Activated naive CD8-positive, alpha-beta T cell treated with anti-CD3 and anti-CD28 coated beads for 36 hours (primary cell): ENCODE data around the gene AXIN1. TPM values are rescaled to one million over a fixed set of nuclear protein-coding genes. Genes with fewer than 3 reads are reported as not detected.

Experiments used
- DNase-seq: peaks from one replicate; pipeline ENCODE4 v3.0.0; 2021
- H3K27ac Mint-ChIP-seq: one replicate; pipeline ENCODE4 v1.8.0; 2022; ENCODE audit warnings: mild to moderate bottlenecking, moderate library complexity, mixed read lengths
- H3K27me3 Mint-ChIP-seq: one replicate; pipeline ENCODE4 v1.8.0; 2022; ENCODE audit warnings: mild to moderate bottlenecking, mixed read lengths
- H3K36me3 Mint-ChIP-seq: one replicate; pipeline ENCODE4 v1.8.0; 2021; ENCODE audit warnings: mild to moderate bottlenecking, mixed read lengths
- H3K4me1 Mint-ChIP-seq: one replicate; pipeline ENCODE4 v1.8.0; 2021; ENCODE audit warnings: mixed read lengths
- H3K4me3 Mint-ChIP-seq: one replicate; pipeline ENCODE4 v1.8.0; 2022; ENCODE audit warnings: mild to moderate bottlenecking, moderate library complexity, mixed read lengths
- H3K9me3 Mint-ChIP-seq: one replicate; pipeline ENCODE4 v1.8.0; 2022; ENCODE audit warnings: mixed read lengths
- total RNA-seq, 2 experiments: library from RNA; stranded (reverse); gene quantifications; one replicate each; pipeline ENCODE4 v1.2.3, GENCODE V29; 2021

Gene AXIN1
- total RNA-seq, 2 experiments from 2014 or later: 23.9 to 24.6 TPM

DNA sequence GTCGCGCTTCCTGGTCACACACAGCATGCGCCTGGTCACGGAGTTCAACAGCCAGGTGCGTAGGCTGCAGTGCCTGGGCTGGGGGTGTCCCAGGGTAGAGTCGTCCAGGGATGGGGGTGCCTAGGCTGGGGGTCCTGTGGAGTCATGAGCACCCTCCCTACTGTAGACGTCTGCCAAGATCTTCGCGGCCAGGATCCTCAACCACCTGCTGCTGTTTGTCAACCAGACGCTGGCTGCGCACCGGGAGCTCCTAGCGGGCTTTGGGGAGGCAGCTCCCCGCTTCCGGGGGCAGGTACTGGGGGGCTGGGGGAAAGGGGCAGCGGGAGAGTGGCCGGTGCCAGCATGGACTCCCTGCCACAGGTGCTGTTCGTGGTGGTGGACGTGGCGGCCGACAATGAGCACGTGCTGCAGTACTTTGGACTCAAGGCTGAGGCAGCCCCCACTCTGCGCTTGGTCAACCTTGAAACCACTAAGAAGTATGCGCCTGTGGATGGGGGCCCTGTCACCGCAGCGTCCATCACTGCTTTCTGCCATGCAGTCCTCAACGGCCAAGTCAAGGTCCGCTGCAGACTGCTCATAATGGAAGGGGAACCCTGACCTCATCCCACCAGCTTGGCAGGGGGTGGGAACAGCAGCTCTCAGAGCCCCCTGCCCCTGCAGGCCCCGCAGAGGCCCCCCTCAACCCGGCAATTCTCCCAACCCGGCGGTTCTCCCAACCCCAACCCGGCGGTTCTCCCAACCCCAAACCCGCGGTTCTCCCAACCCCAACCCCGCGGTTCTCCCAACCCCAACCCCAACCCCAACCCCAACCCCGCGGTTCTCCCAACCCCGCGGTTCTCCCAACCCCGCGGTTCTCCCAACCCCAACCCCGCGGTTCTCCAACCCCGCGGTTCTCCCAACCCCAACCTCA lies 67.1 kb downstream of the AXIN1 start:
- H3K36me3 Mint-ChIP-seq: peaks cover 3% of the 10 kb centered on the region
- no peak for DNase-seq
- H3K27me3 Mint-ChIP-seq: peaks cover 13% of the 10 kb centered on the region
- H3K9me3 Mint-ChIP-seq: no peaks in the 10 kb centered on the region
- H3K27ac Mint-ChIP-seq: no peak overlapping the region
- no peak overlapping the region for H3K4me3 Mint-ChIP-seq
- H3K4me1 Mint-ChIP-seq: no peaks in the 10 kb centered on the region

DNA sequence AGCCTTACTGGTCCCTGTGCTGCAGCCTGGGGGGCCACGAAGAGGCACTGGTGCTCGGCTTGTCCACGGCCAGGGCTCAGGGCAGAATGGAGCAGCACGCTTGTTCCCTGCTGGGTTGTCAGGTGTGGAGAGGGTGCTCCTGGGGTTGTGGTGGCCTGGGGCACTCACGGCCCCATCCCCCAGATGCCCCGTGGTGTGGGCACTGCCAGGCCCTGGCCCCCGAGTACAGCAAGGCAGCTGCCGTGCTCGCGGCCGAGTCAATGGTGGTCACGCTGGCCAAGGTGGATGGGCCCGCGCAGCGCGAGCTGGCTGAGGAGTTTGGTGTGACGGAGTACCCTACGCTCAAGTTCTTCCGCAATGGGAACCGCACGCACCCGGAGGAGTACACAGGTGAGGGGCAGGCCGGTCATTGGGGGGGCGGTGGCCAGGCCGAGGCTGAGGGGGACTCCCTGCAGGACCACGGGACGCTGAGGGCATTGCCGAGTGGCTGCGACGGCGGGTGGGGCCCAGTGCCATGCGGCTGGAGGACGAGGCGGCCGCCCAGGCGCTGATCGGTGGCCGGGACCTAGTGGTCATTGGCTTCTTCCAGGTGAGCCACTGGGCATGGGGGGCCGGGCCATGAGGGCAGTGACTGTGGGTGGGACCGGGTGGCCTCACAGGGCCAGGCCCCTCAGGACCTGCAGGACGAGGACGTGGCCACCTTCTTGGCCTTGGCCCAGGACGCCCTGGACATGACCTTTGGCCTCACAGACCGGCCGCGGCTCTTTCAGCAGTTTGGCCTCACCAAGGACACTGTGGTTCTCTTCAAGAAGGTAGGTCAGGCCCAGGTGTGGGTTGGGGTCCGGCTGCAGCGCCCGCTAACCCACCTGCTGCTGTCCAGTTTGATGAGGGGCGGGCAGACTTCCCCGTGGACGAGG lies 68.1 kb downstream of the AXIN1 start:
- Mint-ChIP-seq H3K27me3 (peaks cover 13% of the 10 kb centered on the region), H3K9me3 (no peaks in the 10 kb centered on the region), H3K4me1 (no peaks in the 10 kb centered on the region), H3K4me3 (no peak overlapping the region), H3K36me3 (peaks cover 3% of the 10 kb centered on the region), H3K27ac (no peak overlapping the region)
- no peak for DNase-seq

DNA sequence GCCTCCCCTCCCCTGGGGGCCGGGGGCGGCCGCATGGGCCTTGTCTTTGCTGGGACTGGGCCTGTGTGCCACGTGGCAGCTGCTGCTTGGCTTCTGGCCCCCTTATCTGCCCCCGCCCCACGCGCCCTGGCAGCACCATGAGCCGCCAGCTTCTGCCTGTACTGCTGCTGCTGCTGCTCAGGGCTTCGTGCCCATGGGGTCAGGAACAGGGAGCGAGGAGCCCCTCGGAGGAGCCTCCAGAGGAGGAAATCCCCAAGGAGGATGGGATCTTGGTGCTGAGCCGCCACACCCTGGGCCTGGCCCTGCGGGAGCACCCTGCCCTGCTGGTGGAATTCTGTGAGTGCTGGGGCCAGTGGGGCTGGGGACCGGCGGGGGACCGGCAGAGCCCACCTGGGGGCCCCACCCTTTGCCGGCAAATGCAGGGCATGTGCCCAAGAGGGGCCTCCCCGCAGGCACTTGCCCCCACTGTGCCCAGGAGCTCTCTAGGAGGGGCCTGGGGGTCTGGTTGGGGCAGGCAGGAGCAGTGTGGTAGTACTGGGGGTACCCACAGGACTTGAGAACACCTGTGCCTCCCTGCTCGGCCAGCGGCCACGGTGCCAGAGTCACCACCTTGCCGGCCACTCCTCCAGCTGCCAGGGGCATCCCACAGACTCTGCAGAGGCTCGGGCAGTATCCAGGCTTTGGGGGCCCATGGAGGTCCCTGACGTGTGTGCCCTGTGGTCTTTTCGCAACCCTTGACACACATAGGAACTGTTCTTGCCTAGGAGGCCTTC lies 69.3 kb downstream of the AXIN1 start, which contains the start of gene PDIA2:
TSS of gene PDIA2 (plus strand) at position 132 of the 773 bp plus-strand sequence. CDS start at position 138, 6 bp downstream.
- Mint-ChIP-seq H3K4me1 (peaks cover 4% of the 10 kb centered on the region), H3K27ac (no peak within 1 kb of the TSS), H3K9me3 (no peaks in the 10 kb centered on the region), H3K36me3 (peaks cover 3% of the 10 kb centered on the region), H3K4me3 (no peak within 1 kb of the TSS), H3K27me3 (peaks cover 23% of the 10 kb centered on the region)
- DNase-seq: no peak

DNA sequence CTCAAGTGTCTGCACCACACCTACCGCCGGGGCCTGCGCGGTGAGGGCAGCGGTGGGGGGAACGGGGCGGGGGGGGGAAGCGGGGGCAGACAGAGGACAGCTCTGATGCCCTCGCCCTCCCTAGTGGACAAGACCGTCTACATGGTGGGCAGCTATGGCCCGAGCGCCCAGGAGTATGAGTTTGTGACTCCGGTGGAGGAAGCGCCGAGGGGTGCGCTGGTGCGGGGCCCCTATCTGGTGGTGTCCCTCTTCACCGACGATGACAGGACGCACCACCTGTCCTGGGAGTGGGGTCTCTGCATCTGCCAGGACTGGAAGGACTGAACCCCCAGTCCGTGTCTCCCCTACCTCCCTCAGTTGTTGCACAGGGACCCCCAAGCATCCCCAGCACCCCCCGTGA lies 70.0 kb downstream of the AXIN1 start:
- no peaks in the 10 kb centered on the region for H3K36me3 Mint-ChIP-seq
- H3K4me1 Mint-ChIP-seq: peaks cover 4% of the 10 kb centered on the region
- no peak for DNase-seq
- no peak overlapping the region for H3K4me3 Mint-ChIP-seq
- no peaks in the 10 kb centered on the region for H3K9me3 Mint-ChIP-seq
- peaks cover 23% of the 10 kb centered on the region for H3K27me3 Mint-ChIP-seq
- no peak overlapping the region for H3K27ac Mint-ChIP-seq

DNA sequence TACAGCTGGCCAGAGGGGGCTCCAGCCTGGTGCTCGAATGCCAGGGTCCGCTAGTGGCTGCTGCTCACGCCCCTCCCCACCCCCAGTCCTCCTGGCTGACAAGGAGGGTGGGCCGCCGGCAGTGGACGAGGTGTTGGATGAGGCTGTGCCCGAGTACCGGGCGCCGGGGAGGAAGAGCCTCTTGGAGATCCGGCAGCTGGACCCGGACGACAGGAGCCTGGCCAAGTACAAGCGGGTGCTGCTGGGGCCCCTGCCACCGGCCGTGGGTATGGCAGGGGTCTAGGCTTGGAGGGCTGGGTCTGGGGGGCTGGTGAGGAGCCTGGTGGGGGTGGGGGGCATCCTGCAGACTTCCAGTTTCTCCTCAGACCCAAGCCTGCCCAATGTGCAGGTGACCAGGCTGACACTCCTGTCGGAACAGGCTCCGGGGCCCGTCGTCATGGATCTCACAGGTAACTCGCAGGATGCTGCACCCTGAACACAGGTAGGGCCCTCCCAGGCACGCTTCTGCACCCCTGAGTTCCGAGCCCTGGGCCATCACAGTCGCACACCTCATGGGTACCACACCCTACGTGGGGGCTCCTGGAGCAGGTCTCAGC lies 70.8 kb downstream of the AXIN1 start:
- no peak overlapping the region for H3K27ac Mint-ChIP-seq
- no peaks in the 10 kb centered on the region for H3K36me3 Mint-ChIP-seq
- peaks cover 4% of the 10 kb centered on the region for H3K4me1 Mint-ChIP-seq

DNA sequence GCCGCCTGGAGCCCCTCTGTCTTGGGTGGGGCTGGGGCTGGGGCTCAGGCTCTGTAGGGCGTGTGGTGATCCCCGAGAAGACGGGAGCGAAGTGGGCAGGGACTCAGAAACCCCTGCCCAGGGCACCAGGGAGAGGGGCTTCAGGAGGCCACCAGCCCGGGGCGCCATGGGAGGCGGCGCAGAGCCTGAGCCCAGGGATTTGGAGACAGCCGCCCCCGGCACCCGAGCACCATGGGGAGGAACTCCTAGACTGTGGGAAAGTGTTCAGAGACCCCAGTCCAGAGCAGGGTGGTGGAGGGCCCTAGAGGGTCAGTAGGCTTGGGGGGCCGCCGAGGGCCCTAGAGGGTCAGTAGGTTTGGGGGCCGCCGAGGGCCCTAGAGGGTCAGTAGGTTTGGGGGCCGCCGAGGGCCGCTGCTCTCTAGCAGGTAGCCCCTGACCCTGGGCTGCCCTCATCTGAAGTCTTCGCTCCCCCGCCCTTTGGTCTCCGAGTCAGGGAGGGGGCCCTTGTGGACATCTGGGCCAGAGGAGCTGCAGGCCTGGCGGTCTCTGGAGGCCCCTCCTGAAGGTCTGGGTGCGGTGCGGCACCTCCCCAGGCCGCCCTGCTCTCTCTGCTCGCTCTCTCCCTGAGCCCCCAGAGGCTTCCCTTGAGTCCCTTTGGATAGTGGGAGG lies 71.4 kb downstream of the AXIN1 start:
- H3K27me3 Mint-ChIP-seq: peaks cover 36% of the 10 kb centered on the region
- H3K4me3 Mint-ChIP-seq: no peak overlapping the region
- no peaks in the 10 kb centered on the region for H3K36me3 Mint-ChIP-seq
- H3K4me1 Mint-ChIP-seq: peaks cover 4% of the 10 kb centered on the region
- DNase-seq: no peak
- no peak overlapping the region for H3K27ac Mint-ChIP-seq
- no peaks in the 10 kb centered on the region for H3K9me3 Mint-ChIP-seq

More for the DNA sequence above, 70.8 kb downstream of the AXIN1 start:
- no peak overlapping the region for H3K4me3 Mint-ChIP-seq
- H3K9me3 Mint-ChIP-seq: no peaks in the 10 kb centered on the region
- no peak for DNase-seq
- peaks cover 30% of the 10 kb centered on the region for H3K27me3 Mint-ChIP-seq

DNA sequence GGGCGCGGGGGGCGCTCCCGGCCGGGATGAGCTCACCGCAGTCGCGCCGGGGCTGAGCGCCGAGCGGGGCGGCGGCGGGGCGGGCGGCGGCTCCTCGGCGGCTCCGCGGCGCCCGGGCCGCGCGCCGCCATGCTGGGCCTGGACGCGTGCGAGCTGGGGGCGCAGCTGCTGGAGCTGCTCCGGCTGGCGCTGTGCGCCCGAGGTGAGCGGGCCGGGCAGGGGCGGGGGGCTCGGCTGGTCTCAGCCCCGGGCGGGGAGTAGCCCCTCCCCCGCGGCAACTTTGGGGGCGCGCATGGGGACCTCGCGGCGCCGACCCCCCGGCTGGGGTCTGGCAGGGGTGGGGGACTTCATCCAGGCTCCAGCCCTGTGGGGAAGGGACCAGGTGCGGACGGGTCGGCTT lies 72.0 kb downstream of the AXIN1 start, which contains the start of gene ARHGDIG:
TSS of gene ARHGDIG (plus strand) at position 40 of the 400 bp plus-strand sequence. CDS start at position 130, 90 bp downstream.
- Mint-ChIP-seq H3K27me3 (peaks cover 38% of the 10 kb centered on the region), H3K4me1 (peaks cover 4% of the 10 kb centered on the region), H3K27ac (no peak within 1 kb of the TSS), H3K36me3 (no peaks in the 10 kb centered on the region), H3K4me3 (no peak within 1 kb of the TSS), H3K9me3 (no peaks in the 10 kb centered on the region)
- DNase-seq: no peak

DNA sequence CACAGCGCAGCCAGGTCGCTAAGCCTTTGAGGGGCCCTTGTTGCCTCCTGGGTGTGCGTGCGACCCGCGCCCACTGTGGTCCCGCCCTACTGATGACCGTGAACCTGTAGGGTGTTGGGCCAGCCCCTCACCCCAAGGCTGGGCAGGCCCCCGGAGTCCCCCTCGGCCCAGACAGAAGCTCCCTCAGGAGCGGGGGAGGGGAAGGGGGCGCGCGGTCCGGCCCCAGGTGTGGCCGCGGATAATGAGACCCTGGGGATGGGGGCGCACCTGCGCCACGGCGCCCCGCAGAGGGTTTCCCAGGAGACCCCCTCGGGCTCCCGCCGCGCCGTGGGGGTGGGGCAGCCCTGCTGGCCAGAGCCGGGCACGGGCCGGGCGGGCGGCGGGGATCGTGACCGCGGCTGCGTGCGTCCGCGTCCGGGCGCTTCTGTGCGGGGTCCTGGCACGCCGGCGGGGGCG lies 72.5 kb downstream of the AXIN1 start:
- no peak for DNase-seq
- peaks cover 41% of the 10 kb centered on the region for H3K27me3 Mint-ChIP-seq
- no peak overlapping the region for H3K27ac Mint-ChIP-seq
- no peaks in the 10 kb centered on the region for H3K9me3 Mint-ChIP-seq
- H3K4me3 Mint-ChIP-seq: no peak overlapping the region
- H3K4me1 Mint-ChIP-seq: peaks cover 4% of the 10 kb centered on the region
- H3K36me3 Mint-ChIP-seq: no peaks in the 10 kb centered on the region

DNA sequence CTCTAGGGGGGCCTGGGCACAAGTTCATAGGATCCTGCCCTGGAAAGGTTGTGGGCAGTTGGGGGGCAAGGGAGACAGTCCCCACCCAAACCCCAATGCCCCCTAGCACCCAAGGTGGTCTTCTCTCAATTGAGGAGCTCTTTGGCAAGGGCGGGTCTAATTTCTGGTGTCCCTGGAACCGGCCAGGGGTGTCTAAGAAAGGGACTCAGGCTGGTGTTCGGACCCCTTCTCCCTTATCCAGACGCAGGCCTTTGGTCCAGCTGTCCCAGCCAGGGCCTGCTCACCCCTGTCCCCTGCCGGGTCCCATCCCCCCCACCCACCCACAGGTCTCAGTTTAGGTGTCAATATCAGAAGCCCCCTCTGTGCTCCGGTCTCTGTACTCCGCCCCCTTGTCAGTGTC lies 73.0 kb downstream of the AXIN1 start:
- DNase-seq: no peak
- Mint-ChIP-seq H3K27ac (no peak overlapping the region), H3K36me3 (no peaks in the 10 kb centered on the region), H3K4me1 (peaks cover 4% of the 10 kb centered on the region), H3K27me3 (peaks cover 44% of the 10 kb centered on the region), H3K4me3 (no peak overlapping the region), H3K9me3 (no peaks in the 10 kb centered on the region)

DNA sequence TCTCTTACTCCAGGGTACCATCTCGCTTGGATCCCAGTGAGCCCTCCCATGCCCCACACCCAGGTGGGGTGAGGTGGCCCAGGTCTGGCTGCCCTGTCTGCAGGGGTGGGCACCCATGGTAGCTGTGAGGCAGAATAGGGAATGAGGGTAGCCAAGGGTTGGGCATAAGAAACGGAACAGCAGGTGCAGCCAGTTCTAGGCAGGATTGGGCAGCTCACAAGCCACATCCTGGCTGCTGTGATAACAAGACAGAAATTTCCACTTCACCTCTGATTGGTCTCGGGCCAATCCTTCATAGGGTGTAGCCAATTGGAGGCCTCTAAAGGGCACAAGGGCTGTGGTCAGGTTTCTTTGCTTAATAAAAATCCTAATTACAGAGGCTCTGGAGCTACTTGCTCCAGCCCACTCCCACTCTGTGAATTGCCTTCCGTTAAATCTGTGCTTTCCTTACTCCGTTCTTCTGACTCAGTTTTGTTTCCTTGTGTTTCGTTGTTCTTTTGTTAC lies 73.6 kb downstream of the AXIN1 start:
- no peak overlapping the region for H3K4me3 Mint-ChIP-seq
- H3K9me3 Mint-ChIP-seq: no peaks in the 10 kb centered on the region
- peaks cover 44% of the 10 kb centered on the region for H3K27me3 Mint-ChIP-seq
- H3K36me3 Mint-ChIP-seq: no peaks in the 10 kb centered on the region
- peaks cover 4% of the 10 kb centered on the region for H3K4me1 Mint-ChIP-seq
- H3K27ac Mint-ChIP-seq: no peak overlapping the region
- peak; percentile 53 for DNase-seq

DNA sequence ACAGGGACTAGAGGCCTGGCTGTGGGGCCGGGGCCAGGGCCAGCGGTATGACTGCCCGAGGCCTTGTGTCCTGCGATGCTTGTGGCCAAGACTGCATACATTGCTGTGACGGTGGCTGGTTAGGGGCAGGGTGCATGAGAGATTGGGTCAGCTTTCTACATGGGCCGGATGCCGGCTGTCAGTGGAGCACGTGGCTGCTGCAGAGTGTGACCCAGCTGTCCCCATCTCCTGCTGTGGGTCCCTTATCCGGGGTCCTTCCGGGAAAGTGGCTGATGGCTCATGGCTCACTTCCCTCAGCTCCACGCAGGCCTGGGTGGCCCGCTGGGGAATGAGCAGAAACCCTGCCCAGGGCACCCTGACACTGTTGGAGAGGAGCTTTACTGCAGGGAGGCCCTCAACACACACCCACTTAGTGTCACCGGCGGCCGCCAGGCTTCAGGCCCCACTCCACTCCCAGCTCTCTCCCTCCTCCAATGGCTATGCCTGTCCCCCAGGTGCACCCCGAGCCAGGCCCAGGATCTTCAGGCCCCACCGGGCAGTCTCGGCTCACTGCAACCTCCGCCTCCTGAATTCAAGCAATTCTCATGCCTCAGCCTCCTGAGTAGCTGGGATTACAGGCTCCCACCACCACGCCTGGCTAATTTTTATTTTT lies 76.0 kb downstream of the AXIN1 start:
- no peak for DNase-seq
- H3K27ac Mint-ChIP-seq: no peak overlapping the region
- peaks cover 45% of the 10 kb centered on the region for H3K27me3 Mint-ChIP-seq
- H3K4me3 Mint-ChIP-seq: peak overlapping the region; percentile 34
- peaks cover 4% of the 10 kb centered on the region for H3K4me1 Mint-ChIP-seq
- H3K9me3 Mint-ChIP-seq: no peaks in the 10 kb centered on the region
- no peaks in the 10 kb centered on the region for H3K36me3 Mint-ChIP-seq

DNA sequence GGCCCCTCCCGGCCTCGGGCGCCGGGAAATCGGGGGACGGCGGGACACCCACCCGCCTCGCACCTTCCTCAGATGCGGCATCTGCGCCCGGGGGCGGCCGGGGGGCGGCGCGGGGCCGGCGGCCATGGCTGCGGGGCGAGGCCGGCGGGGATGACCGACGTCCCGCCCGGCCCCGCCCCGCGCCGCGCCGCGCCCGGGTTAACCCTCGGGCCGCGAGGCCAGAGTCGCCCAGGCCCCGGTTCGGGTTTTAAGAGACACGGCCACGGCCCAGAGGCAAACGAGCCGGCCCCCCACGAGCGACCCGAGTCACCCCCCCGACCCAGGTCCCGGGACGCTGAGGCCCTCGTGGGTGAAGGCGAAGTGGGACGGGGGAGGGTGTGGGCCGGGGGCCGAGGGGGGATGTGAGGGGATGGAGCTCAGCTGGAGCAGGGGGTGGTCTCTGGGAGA lies 76.7 kb downstream of the AXIN1 start, which contains the start of gene RGS11:
TSS of gene RGS11 (minus strand) at position 159 of the 447 bp plus-strand sequence. CDS start at position 126, 33 bp downstream.
- Mint-ChIP-seq H3K4me3 (peak within 1 kb of the TSS; percentile 34), H3K4me1 (peaks cover 4% of the 10 kb centered on the region), H3K27ac (no peak within 1 kb of the TSS), H3K36me3 (no peaks in the 10 kb centered on the region), H3K27me3 (peaks cover 38% of the 10 kb centered on the region), H3K9me3 (no peaks in the 10 kb centered on the region)
- DNase-seq: no peak

DNA sequence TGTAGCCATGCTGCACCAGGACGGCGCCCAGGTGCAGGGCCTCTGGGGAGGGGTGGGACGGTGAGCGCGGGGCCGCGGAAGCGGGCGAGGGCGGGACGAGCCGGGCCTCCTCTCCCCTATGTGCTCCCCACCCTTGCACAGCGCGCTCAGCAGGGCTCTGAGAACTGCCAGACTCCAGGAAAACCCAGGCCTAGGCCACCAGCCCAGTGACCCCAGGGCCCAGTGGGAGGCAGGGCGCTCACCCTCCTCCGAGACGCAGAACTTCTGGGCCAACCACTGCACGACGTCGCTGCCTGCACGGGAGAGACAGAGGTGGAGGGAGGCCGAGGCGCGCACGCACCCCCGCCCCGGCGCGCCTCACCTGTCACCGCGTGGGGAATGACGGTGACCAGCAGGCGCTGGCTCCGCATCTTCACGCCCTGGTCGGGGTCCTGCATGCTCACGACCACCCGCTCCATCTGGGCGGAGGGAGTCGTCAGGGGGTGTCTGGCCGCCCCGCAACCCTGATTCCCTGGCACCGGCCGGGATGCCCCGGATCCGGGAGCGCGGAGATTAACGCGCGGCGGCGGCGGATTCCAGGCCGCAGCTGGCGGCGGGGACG lies 77.4 kb downstream of the AXIN1 start:
- Mint-ChIP-seq H3K4me1 (peaks cover 4% of the 10 kb centered on the region), H3K36me3 (no peaks in the 10 kb centered on the region), H3K27ac (no peak overlapping the region), H3K9me3 (no peaks in the 10 kb centered on the region), H3K4me3 (no peak overlapping the region), H3K27me3 (peaks cover 37% of the 10 kb centered on the region)
- peak; percentile 29 for DNase-seq
